HEK293 (cell line): ENCODE measurements around the gene IGSF21.

Experiments
- CTCF ChIA-PET: fragments of 350-600 bp; formaldehyde crosslinking; extraction: SDS; loops from one replicate; lab custom pipeline; 2021; ENCODE audit warnings: antibody characterized with exemption; lab: Yijun Ruan, JAX
- POLR2A ChIA-PET: fragments of 300-600 bp; formaldehyde crosslinking; extraction: SDS; loops from one replicate; lab custom pipeline; 2020; ENCODE audit warnings: antibody characterized with exemption, inconsistent platforms; lab: Yijun Ruan, JAX
- H3K27ac ChIP-seq: fragments of 200-500 bp; sonication (Bioruptor generic); 2 replicates; pipeline ENCODE4 v1.5.1; 2014; ENCODE audit warnings: low read depth, low read length, control low read depth, inconsistent platforms; ENCODE audit errors: extremely low read depth
- H3K36me3 ChIP-seq, 2 experiments: fragments of 200-500 bp in 1 of 2; sonication (Bioruptor generic) in 1 of 2; 1 replicate in 1 of 2; 2 replicates in 1 of 2; pipeline ENCODE4 v1.5.1; 2014 to 2017; ENCODE audit warnings: inconsistent platforms in 2 of 2, low read length in 2 of 2; ENCODE audit not compliant: control insufficient read depth in 2 of 2, insufficient read depth in 1 of 2
- H3K4me1 ChIP-seq: fragments of 200-500 bp; sonication (Bioruptor generic); 2 replicates; pipeline ENCODE4 v1.5.1; 2014; ENCODE audit warnings: mild to moderate bottlenecking, low read length, inconsistent platforms; ENCODE audit not compliant: control insufficient read depth, insufficient read depth
- H3K4me3 ChIP-seq: 2 replicates; pipeline ENCODE4 v1.5.1; 2011; ENCODE audit warnings: low read depth, mild to moderate bottlenecking, control low read depth, low read length, moderate library complexity
- H3K9me3 ChIP-seq: fragments of 200-500 bp; sonication (Bioruptor generic); 2 replicates; pipeline ENCODE4 v1.5.1; 2014; ENCODE audit warnings: low read depth, low read length, inconsistent platforms; ENCODE audit not compliant: control insufficient read depth, insufficient read depth
- EGR2 ChIP-seq: fragments of 450-650 bp; formaldehyde crosslinking; IDR thresholded peaks from 2 replicates; pipeline ENCODE4 v1.5.1; 2016; ENCODE audit warnings: low read depth, missing biosample characterization, missing genetic modification characterization
- PRDM1 ChIP-seq: fragments of 450-650 bp; formaldehyde crosslinking; IDR thresholded peaks from 2 replicates; pipeline ENCODE4; 2016; ENCODE audit warnings: missing biosample characterization, missing genetic modification characterization
- RBAK ChIP-seq: fragments of 450-650 bp; formaldehyde crosslinking; IDR thresholded peaks from 2 replicates; pipeline ENCODE4 v1.5.1; 2016; ENCODE audit warnings: missing biosample characterization, missing genetic modification characterization
- WT1 ChIP-seq: fragments of 450-650 bp; formaldehyde crosslinking; IDR thresholded peaks from 2 replicates; pipeline ENCODE4 v1.5.1; 2016; ENCODE audit warnings: missing biosample characterization, missing genetic modification characterization
- ZBTB1 ChIP-seq: fragments of 450-650 bp; formaldehyde crosslinking; IDR thresholded peaks from 2 replicates; pipeline ENCODE4 v1.5.1; 2016; ENCODE audit warnings: missing biosample characterization, missing genetic modification characterization
- ZBTB17 ChIP-seq: fragments of 450-650 bp; formaldehyde crosslinking; IDR thresholded peaks from 2 replicates; pipeline ENCODE4 v1.5.1; 2016; ENCODE audit warnings: missing biosample characterization, missing genetic modification characterization
- ZFHX2 ChIP-seq: fragments of 450-650 bp; formaldehyde crosslinking; conservative IDR thresholded peaks from 2 replicates; pipeline ENCODE4 v1.5.1; 2016; ENCODE audit warnings: missing biosample characterization, missing genetic modification characterization
- ZNF121 ChIP-seq: fragments of 450-650 bp; formaldehyde crosslinking; IDR thresholded peaks from 2 replicates; pipeline ENCODE4 v1.5.1; 2016; ENCODE audit warnings: missing biosample characterization, missing genetic modification characterization
- ZNF146 ChIP-seq: fragments of 450-650 bp; formaldehyde crosslinking; IDR thresholded peaks from 2 replicates; pipeline ENCODE4 v1.5.1; 2016; ENCODE audit warnings: missing biosample characterization, missing genetic modification characterization
- ZNF155 ChIP-seq: fragments of 450-650 bp; formaldehyde crosslinking; IDR thresholded peaks from 2 replicates; pipeline ENCODE4 v1.5.1; 2016; ENCODE audit warnings: missing biosample characterization, missing genetic modification characterization
- ZNF211 ChIP-seq: fragments of 450-650 bp; formaldehyde crosslinking; IDR thresholded peaks from 2 replicates; pipeline ENCODE4 v1.5.1; 2016; ENCODE audit warnings: low read depth, missing biosample characterization, missing genetic modification characterization
- ZNF292 ChIP-seq: fragments of 450-650 bp; formaldehyde crosslinking; IDR thresholded peaks from 2 replicates; pipeline ENCODE4 v1.5.1; 2016; ENCODE audit warnings: low read depth, missing biosample characterization, missing genetic modification characterization, borderline replicate concordance
- ZNF350 ChIP-seq: fragments of 450-650 bp; formaldehyde crosslinking; IDR thresholded peaks from 2 replicates; pipeline ENCODE4 v1.5.0; 2017; ENCODE audit warnings: missing biosample characterization, mild to moderate bottlenecking, missing genetic modification characterization
- ZNF366 ChIP-seq: fragments of 450-650 bp; formaldehyde crosslinking; conservative IDR thresholded peaks from 2 replicates; pipeline ENCODE4 v1.5.1; 2016; ENCODE audit warnings: missing biosample characterization, missing genetic modification characterization
- ZNF501 ChIP-seq: fragments of 450-650 bp; formaldehyde crosslinking; IDR thresholded peaks from 2 replicates; pipeline ENCODE4 v1.5.1; 2016; ENCODE audit warnings: missing biosample characterization, missing genetic modification characterization
- ZNF510 ChIP-seq: fragments of 450-650 bp; formaldehyde crosslinking; IDR thresholded peaks from 2 replicates; pipeline ENCODE4 v1.5.1; 2018; ENCODE audit warnings: mild to moderate bottlenecking, missing genetic modification characterization, missing biosample characterization; ENCODE audit not compliant: insufficient replicate concordance
- ZNF529 ChIP-seq: fragments of 450-650 bp; formaldehyde crosslinking; IDR thresholded peaks from 2 replicates; pipeline ENCODE4 v1.5.1; 2017; ENCODE audit warnings: missing genetic modification characterization, missing biosample characterization; ENCODE audit not compliant: insufficient replicate concordance
- ZNF571 ChIP-seq: fragments of 450-650 bp; formaldehyde crosslinking; IDR thresholded peaks from 2 replicates; pipeline ENCODE4 v1.5.0; 2017; ENCODE audit warnings: missing biosample characterization, missing genetic modification characterization
- ZNF600 ChIP-seq: fragments of 450-650 bp; formaldehyde crosslinking; IDR thresholded peaks from 2 replicates; pipeline ENCODE4 v1.5.1; 2016; ENCODE audit warnings: missing biosample characterization, missing genetic modification characterization
- ZNF624 ChIP-seq: fragments of 450-650 bp; formaldehyde crosslinking; IDR thresholded peaks from 2 replicates; pipeline ENCODE4 v1.5.1; 2017; ENCODE audit warnings: missing biosample characterization, missing genetic modification characterization
- ZNF658 ChIP-seq: fragments of 450-650 bp; formaldehyde crosslinking; IDR thresholded peaks from 2 replicates; pipeline ENCODE4; 2016; ENCODE audit warnings: missing biosample characterization, missing genetic modification characterization
- TF ChIP-seq, protein P1 (sequence below): fragments of 450-650 bp; formaldehyde crosslinking; IDR thresholded peaks from 2 replicates; pipeline ENCODE4 v1.5.1; 2016; ENCODE audit warnings: missing biosample characterization, missing genetic modification characterization
- TF ChIP-seq, protein P2 (sequence below): fragments of 450-650 bp; formaldehyde crosslinking; conservative IDR thresholded peaks from 2 replicates; pipeline ENCODE4 v1.5.1; 2016; ENCODE audit warnings: low read depth, missing biosample characterization, missing genetic modification characterization

The IGSF21 gene

DNA sequence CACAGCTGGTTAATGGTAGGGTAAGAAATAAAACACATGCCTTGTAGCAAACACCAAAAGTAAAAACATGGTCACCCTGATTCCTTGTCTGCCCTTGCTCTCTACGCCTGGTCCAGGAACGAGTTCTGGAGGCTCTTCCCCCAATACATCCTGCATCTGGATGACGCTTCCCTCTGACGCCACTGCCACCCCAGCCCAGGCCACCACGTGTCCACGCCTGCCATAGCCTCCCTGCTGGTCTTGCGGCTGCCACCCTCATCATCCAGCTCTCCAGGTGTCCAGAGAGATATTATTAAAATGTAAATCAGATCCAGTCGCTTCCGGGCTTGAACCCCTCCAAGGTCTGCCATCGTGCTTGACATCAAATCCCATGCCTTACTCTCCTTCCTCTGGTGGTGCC lies 39.3 kb downstream of the IGSF21 start:
- TF ChIP-seq ZNF350 (tag by site-specific recombination) (no peak), PRDM1 (tag by site-specific recombination) (no peak), ZNF155 (tag by site-specific recombination) (no peak), ZNF211 (no peak), WT1 (no peak), ZNF146 (no peak), ZNF600 (no peak), ZNF510 (no peak), ZBTB17 (tag by site-specific recombination) (no peak), ZNF624 (tag by site-specific recombination) (no peak), ZNF292 (no peak), ZNF121 (tag by site-specific recombination) (no peak), ZNF529 (no peak), ZNF501 (tag by site-specific recombination) (no peak), RBAK (tag by site-specific recombination) (no peak), ZNF571 (tag by site-specific recombination) (no peak), ZNF658 (no peak), ZNF366 (tag by site-specific recombination) (no peak)
- TF ChIP-seq, protein P1, sequence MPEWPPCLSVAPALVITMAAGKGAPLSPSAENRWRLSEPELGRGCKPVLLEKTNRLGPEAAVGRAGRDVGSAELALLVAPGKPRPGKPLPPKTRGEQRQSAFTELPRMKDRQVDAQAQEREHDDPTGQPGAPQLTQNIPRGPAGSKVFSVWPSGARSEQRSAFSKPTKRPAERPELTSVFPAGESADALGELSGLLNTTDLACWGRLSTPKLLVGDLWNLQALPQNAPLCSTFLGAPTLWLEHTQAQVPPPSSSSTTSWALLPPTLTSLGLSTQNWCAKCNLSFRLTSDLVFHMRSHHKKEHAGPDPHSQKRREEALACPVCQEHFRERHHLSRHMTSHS (tag by site-specific recombination) = no peak
- TF ChIP-seq, protein P2, sequence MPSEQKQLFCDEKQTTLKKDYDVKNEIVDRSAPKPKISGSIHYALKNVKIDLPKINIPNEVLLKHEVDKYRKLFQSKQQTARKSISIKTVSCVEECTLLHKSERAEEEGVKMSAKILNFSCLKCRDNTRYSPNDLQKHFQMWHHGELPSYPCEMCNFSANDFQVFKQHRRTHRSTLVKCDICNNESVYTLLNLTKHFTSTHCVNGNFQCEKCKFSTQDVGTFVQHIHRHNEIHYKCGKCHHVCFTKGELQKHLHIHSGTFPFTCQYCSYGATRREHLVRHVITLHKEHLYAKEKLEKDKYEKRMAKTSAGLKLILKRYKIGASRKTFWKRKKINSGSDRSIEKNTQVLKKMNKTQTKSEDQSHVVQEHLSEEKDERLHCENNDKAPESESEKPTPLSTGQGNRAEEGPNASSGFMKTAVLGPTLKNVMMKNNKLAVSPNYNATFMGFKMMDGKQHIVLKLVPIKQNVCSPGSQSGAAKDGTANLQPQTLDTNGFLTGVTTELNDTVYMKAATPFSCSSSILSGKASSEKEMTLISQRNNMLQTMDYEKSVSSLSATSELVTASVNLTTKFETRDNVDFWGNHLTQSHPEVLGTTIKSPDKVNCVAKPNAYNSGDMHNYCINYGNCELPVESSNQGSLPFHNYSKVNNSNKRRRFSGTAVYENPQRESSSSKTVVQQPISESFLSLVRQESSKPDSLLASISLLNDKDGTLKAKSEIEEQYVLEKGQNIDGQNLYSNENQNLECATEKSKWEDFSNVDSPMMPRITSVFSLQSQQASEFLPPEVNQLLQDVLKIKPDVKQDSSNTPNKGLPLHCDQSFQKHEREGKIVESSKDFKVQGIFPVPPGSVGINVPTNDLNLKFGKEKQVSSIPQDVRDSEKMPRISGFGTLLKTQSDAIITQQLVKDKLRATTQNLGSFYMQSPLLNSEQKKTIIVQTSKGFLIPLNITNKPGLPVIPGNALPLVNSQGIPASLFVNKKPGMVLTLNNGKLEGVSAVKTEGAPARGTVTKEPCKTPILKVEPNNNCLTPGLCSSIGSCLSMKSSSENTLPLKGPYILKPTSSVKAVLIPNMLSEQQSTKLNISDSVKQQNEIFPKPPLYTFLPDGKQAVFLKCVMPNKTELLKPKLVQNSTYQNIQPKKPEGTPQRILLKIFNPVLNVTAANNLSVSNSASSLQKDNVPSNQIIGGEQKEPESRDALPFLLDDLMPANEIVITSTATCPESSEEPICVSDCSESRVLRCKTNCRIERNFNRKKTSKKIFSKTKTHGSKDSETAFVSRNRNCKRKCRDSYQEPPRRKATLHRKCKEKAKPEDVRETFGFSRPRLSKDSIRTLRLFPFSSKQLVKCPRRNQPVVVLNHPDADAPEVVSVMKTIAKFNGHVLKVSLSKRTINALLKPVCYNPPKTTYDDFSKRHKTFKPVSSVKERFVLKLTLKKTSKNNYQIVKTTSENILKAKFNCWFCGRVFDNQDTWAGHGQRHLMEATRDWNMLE (tag by site-specific recombination) = no peak
- POLR2A ChIA-PET = no interaction called here
- CTCF ChIA-PET = no interaction called here

DNA sequence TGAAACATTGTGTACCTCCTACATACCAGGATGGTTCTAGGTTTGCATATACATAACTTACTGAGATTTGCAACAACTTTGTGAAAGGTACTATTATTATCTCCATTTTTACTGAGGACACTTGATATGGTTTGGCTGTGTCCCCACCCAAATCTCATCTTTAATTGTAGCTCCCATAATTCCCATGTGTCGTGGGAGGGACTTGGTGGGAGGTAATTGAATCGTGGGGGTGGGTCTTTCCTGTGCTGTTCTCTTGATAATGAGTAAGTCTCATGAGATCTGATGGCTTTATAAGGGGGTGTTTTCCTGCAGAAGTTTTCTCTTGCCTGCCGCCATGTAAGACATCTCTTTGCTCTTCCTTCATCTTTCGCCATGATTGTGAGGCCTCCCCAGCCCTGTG lies 40.1 kb downstream of the IGSF21 start:
- Histone ChIP-seq H3K27ac (no peak overlapping the region), H3K4me1 (no peaks in the 10 kb centered on the region), H3K9me3 (no peaks in the 10 kb centered on the region), H3K36me3 (no peaks in the 10 kb centered on the region), H3K4me3 (no peak overlapping the region)
- ChIA-PET POLR2A (interaction anchor here (0.6 kb wide), 1 partner anchor 8 kb away, joined by 3 read pairs; no protein-coding TSS in a partner anchor), CTCF (interaction anchor here (0.6 kb wide), 1 partner anchor 1352 kb away, joined by 5 read pairs; no protein-coding TSS in a partner anchor)
- TF ChIP-seq ZFHX2 (tag by site-specific recombination) (peak; percentile 83), ZBTB1 (tag by site-specific recombination) (no peak), EGR2 (tag by site-specific recombination) (peak; percentile 75)

More for the DNA sequence above, 39.3 kb downstream of the IGSF21 start:
- no peaks in the 10 kb centered on the region for H3K4me1 ChIP-seq
- no peaks in the 10 kb centered on the region for H3K9me3 ChIP-seq
- H3K27ac ChIP-seq = no peak overlapping the region
- H3K4me3 ChIP-seq = no peak overlapping the region
- no peaks in the 10 kb centered on the region for H3K36me3 ChIP-seq
